Inflammatory macrophage (primary cell): ENCODE measurements around the gene ABR.
A peak's percentile ranks its signal among the peaks of the same experiment; 100 is the strongest.

Source experiments
- DNase-seq, 2 donors: peaks; one replicate each; pipeline ENCODE4 v3.0.0-alpha.2; 2020 to 2022
- total RNA-seq, 18 experiments: gene quantifications; one replicate each; lab custom pipeline; 2026; ENCODE audit warnings: mixed read lengths in 6 of 18, inconsistent platforms in 2 of 18; lab: John Stamatoyannopoulos, UW

Gene ABR
- 212 to 537 (median 404) reads per million in 18 experiments for total RNA-seq

- peak in 1 of 2 donors; percentile 43 for DNase-seq
Measured at GRCh38 chr17:1179818-1180742, at the start of gene ABR. ABR (minus strand) TSS chr17:1179981; CDS start chr17:1179727, 254 bp downstream.

DNA sequence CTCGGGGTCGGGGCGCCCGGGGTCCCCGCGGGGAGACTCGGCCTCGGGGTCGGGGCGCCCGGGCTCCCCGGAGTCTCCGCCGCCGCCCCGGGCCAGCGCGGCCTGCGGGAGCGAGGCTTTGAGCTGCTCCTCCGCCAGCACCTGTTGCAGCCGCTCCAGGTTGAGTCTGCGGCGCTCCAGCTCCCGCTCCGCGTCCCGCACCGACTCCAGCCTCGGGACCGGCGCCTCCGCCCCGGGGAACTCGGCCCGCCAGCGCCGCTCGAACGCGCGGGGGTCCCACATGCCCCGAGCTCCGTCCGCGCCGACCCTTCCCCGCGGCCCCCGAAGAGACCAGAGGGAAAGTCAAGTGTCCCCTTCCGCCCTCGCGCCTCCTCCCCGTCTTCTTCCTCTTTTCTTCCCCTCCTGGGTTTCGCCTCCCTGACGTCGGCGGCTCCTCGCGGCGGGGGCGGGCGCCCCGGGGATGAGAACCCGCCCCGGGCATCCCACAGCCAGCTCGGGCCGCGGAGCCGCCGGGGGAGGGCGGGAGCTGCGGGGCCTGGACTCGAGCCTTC, 49.6 kb upstream of the ABR start:
- DNase-seq, result peak; percentile 89 to 90

- no peak for DNase-seq
Measured at GRCh38 chr17:1228781-1229348, 49.1 kb upstream of the ABR start.

DNA sequence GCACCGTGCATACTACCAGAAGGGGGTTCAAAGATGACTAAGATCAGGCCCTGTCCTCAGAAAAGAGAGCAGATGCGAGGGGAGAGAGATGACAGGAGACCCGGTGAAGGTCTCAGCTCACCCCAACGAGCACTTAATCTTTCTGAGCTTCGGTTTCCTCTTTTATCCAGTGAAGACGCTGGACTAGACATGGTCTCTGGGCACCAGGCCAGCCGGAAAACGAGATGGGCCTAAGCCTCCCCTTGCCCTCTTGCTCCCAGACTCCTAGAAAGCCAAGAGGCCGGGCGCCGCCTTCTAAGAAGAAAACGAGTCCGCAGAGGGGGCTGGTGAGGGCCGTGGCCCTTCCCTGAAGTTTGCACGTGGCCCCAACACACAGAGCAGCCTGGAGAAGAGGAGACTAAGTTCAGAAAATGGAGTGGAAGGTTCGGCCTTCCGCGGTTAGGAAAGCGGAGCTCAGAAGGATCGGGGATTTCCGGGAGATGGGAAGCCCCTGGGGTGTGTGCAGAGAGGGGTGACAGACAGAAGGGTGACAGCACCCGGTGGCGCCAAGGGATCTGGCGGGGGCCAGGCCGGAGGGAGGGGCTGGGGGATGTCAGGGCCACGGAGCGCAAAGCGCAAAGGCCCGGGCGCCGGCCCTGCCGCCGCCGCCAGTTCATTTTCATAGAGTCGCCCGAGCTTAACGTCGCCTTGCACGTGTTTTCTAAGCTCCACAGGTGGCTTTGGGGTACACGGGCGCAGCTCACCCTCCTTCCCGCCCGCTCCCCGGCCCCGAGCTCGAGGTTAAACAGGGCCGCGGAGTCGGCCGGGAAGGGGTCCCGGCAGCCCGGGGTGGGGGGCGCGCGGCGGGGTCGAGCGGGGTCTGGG, 48.4 kb upstream of the ABR start:
- peak; percentile 45 to 52 for DNase-seq

GRCh38 chr17:1227365-1227764, 47.6 kb upstream of the ABR start:
- no peak for DNase-seq

DNA sequence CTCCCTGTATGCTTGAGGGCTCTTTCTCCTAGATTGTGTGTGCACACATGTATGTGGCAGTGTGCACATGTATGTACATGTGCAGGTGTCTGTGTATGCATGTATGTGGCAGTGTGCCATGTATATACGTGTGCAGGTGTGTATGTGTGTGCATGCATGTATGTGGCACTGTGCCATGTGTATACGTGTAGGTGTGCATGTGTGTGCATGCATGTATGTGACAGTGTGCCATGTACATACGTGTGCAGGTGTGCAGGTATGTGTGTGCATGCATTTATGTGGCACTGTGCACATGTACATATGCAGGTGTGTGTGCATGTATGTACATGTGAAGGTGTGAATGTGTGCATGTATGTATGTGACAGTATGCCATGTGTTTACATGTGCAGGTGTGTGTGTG, 46.5 kb upstream of the ABR start:
- no peak for DNase-seq

DNA sequence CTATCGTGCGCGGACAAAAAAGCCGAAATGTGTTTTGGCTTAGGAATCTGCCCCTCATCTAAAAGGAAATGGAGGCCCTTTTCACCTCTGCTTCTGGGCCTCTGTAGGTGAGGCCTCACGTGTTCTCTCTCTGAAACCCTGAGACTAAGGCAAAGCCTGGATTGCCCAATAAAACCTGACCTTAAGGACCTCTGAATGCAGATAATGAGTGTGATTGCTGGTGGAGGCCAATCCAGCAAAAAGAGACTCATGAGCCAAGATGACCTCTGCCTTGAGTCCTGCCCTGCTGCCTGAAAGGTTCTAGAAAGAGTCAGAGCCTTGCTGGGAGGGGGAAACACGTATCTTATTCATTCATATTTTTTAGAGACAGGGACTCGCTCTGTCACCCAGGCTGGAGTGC, 44.5 kb upstream of the ABR start:
- DNase-seq, result no peak

GRCh38 chr17:1223662-1224061, 43.9 kb upstream of the ABR start:
- no peak for DNase-seq

GRCh38 chr17:1222321-1222720, 42.5 kb upstream of the ABR start:
- DNase-seq, result no peak

DNA sequence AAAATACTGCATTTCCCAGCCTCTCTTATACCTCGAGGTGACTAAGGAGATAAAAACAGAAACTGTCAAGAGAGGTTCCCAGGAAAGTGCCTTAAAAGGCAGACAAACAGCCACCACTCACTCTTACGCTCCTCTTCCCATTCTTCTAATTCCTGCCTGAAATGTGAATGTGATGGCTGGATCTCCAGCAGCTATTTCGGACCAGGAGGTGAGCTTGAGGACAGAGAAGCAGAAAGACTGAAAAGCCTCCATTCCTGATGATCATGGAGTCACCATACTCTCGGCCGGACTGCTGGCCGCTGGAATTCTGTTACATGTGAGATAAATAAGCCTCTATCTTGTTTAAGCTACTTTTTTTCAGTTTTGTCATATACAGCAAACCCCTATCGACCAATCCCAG, 41.4 kb upstream of the ABR start:
- DNase-seq, result no peak

GRCh38 chr17:1220346-1220745, 40.6 kb upstream of the ABR start:
- no peak for DNase-seq

- no peak for DNase-seq
Measured at GRCh38 chr17:1217089-1217385, 37.3 kb upstream of the ABR start.

GRCh38 chr17:1216217-1217088, 36.7 kb upstream of the ABR start:
- no peak for DNase-seq

DNA sequence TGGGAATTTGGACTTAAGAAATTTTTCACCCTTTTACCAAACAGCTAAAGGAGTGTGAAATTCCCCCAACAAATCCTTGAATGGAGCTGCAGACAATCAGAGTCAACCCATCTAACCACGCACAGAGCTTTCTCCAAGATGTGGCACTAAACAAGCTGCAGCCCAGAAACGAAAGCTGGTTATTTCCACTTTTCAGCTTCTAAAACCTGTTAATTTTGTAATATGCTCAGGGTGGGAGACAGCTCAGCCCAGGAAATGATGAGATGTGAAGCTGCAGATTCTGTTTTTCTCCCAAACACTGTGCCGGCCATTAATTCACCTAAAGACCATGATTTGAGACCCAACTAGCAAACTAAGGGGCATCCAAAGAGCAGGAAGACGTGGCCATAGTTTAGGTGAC, 33.2 kb upstream of the ABR start:
- DNase-seq, result peak; percentile 48 to 55

GRCh38 chr17:1211287-1211686, 31.5 kb upstream of the ABR start:
- no peak for DNase-seq

DNA sequence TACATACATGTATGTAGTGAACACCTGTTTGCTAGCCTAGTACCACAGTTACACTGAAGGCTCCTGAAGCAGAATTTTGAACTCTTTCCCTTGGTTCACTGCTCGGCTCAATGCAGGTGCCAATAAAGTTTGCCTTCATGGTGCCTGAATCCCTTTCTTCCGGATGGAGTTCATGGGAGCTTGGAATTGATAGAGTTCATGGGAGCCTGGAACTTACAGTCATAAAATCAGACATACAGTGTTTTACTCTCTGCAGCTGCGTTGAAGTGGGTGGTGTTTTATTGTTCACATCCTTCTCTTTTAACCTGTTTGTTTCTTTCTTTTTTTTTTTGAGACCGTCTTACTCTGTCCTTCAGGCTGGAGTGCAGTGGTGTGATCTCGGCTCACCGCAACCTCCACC, 29.2 kb upstream of the ABR start:
- no peak for DNase-seq

GRCh38 chr17:1206026-1206777, 26.4 kb upstream of the ABR start:
- peak; percentile 87 to 88 for DNase-seq

DNA sequence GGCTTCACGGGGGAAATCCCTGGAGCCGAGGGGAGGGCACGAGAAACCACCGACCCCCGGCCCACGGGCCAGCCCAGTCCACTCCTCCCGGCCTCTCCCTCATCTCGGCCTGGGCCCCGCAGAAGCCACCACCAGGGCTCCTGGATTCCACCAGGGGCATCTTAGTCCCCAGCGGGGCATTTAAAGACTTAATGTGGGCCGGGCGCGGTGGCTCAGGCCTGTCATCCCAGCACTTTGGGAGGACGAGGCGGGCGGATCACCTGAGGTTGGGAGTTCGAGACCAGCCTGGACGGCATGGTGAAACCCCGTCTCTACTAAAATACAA, 24.1 kb upstream of the ABR start:
- DNase-seq, result no peak

- DNase-seq, result peak; percentile 59 to 78
Measured at GRCh38 chr17:1203111-1203966, 23.6 kb upstream of the ABR start.

DNA sequence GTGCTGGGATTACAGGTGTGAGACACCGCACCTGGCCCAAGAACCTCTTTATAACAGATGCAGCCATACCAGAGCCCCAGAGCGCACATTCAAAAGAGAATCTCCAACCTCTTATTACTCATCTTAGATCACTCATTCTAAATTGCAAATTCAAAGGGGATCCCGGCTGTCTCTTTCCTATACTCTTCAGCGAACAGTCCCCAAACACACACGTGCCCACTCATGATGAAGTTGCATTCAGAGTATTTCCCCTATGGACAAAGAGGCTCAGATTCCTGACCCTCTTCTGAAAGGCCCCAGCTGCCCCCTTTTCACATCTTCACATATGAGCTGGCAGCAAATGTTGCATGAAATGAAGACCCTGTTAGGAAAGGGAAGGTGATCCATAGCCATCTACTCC, 22.5 kb upstream of the ABR start:
- no peak for DNase-seq
